Stomach smooth muscle (tissue), 2 donors: ENCODE results near the gene FTH1.

Source experiments
- H3K27ac ChIP-seq: one replicate; pipeline ENCODE4 v1.7.0; 2013; ENCODE audit warnings: mild to moderate bottlenecking, low read length, inconsistent platforms
- H3K27me3 ChIP-seq, 2 donors: one replicate each; pipeline ENCODE4 v1.7.0; 2013; ENCODE audit warnings: low read length in 2 of 2; ENCODE audit not compliant: insufficient read depth in 2 of 2, control insufficient read depth in 1 of 2
- H3K36me3 ChIP-seq, 2 donors: one replicate each; pipeline ENCODE4 v1.7.0; 2013; ENCODE audit warnings: low read length in 2 of 2; ENCODE audit not compliant: control insufficient read depth in 2 of 2, insufficient read depth in 2 of 2
- H3K4me1 ChIP-seq: one replicate; pipeline ENCODE4 v1.7.0; 2013; ENCODE audit warnings: low read length; ENCODE audit not compliant: control insufficient read depth, insufficient read depth
- H3K4me3 ChIP-seq, 2 donors: one replicate each; pipeline ENCODE4 v1.7.0; 2013; ENCODE audit warnings: low read length in 2 of 2
- H3K9ac ChIP-seq, 2 donors: one replicate each; pipeline ENCODE4 v1.7.0; 2013; ENCODE audit warnings: low read length in 2 of 2, mild to moderate bottlenecking in 1 of 2
- H3K9me3 ChIP-seq, 2 donors: one replicate each; pipeline ENCODE4 v1.7.0; 2013; ENCODE audit warnings: low read length in 2 of 2; ENCODE audit not compliant: control insufficient read depth in 2 of 2
- donor health status: healthy.
- donor health status: Pancreatic carcinoma.

Gene FTH1

GRCh38 chr11:62001450-62002191, 34.2 kb upstream of the FTH1 start:
- Histone ChIP-seq H3K36me3 (no peaks in the 10 kb centered on the region), H3K4me1 (no peaks in the 10 kb centered on the region), H3K9ac (no peak overlapping the region), H3K27me3 (no peaks in the 10 kb centered on the region), H3K4me3 (no peak overlapping the region), H3K9me3 (no peaks in the 10 kb centered on the region), H3K27ac (no peak overlapping the region)

GRCh38 chr11:62000539-62001446, 33.4 kb upstream of the FTH1 start:
- Histone ChIP-seq H3K9me3 (no peaks in the 10 kb centered on the region), H3K9ac (no peak overlapping the region), H3K27ac (no peak overlapping the region), H3K36me3 (no peaks in the 10 kb centered on the region), H3K4me3 (no peak overlapping the region), H3K4me1 (no peaks in the 10 kb centered on the region), H3K27me3 (no peaks in the 10 kb centered on the region)

GRCh38 chr11:61999141-61999975, 31.9 kb upstream of the FTH1 start:
- Histone ChIP-seq H3K9ac (no peak overlapping the region), H3K9me3 (no peaks in the 10 kb centered on the region), H3K27me3 (no peaks in the 10 kb centered on the region), H3K4me1 (no peaks in the 10 kb centered on the region), H3K36me3 (no peaks in the 10 kb centered on the region), H3K27ac (no peak overlapping the region), H3K4me3 (no peak overlapping the region)

- Histone ChIP-seq H3K27ac (no peak overlapping the region), H3K4me1 (no peaks in the 10 kb centered on the region), H3K27me3 (no peaks in the 10 kb centered on the region), H3K4me3 (no peak overlapping the region), H3K36me3 (no peaks in the 10 kb centered on the region), H3K9me3 (no peaks in the 10 kb centered on the region), H3K9ac (no peak overlapping the region)
Observed at GRCh38 chr11:61996933-61997332, 29.5 kb upstream of the FTH1 start.

GRCh38 chr11:61994981-61995380, 27.5 kb upstream of the FTH1 start:
- Histone ChIP-seq H3K4me3 (no peak overlapping the region), H3K9ac (no peak overlapping the region), H3K36me3 (no peaks in the 10 kb centered on the region), H3K27me3 (no peaks in the 10 kb centered on the region), H3K27ac (no peak overlapping the region), H3K4me1 (no peaks in the 10 kb centered on the region), H3K9me3 (no peaks in the 10 kb centered on the region)

GRCh38 chr11:61985869-61986268, 18.4 kb upstream of the FTH1 start:
- Histone ChIP-seq H3K4me1 (no peaks in the 10 kb centered on the region), H3K36me3 (no peaks in the 10 kb centered on the region), H3K4me3 (no peak overlapping the region), H3K27ac (no peak overlapping the region), H3K27me3 (no peaks in the 10 kb centered on the region), H3K9me3 (no peaks in the 10 kb centered on the region), H3K9ac (no peak overlapping the region)

GRCh38 chr11:61983419-61983818, 16.0 kb upstream of the FTH1 start:
- Histone ChIP-seq H3K27me3 (no peaks in the 10 kb centered on the region), H3K27ac (no peak overlapping the region), H3K9me3 (no peaks in the 10 kb centered on the region), H3K36me3 (no peaks in the 10 kb centered on the region), H3K9ac (no peak overlapping the region), H3K4me1 (no peaks in the 10 kb centered on the region), H3K4me3 (no peak overlapping the region)

GRCh38 chr11:61980783-61981541, 13.5 kb upstream of the FTH1 start:
- Histone ChIP-seq H3K4me3 (no peak overlapping the region), H3K9me3 (no peaks in the 10 kb centered on the region), H3K9ac (no peak overlapping the region), H3K36me3 (no peaks in the 10 kb centered on the region), H3K27me3 (no peaks in the 10 kb centered on the region), H3K27ac (no peak overlapping the region), H3K4me1 (no peaks in the 10 kb centered on the region)

GRCh38 chr11:61978703-61979661, 11.5 kb upstream of the FTH1 start:
- no peak overlapping the region for H3K27ac ChIP-seq
- no peak overlapping the region for H3K4me3 ChIP-seq
- H3K27me3 ChIP-seq: no peaks in the 10 kb centered on the region
- H3K36me3 ChIP-seq: no peaks in the 10 kb centered on the region
- peak overlapping the region in 1 of 2 donors; percentile 13 for H3K9ac ChIP-seq
- peaks cover 8% of the 10 kb centered on the region for H3K4me1 ChIP-seq
- no peaks in the 10 kb centered on the region for H3K9me3 ChIP-seq
